Globus pallidus (tissue), 1 donor: ENCODE results near the gene MAP3K20.
"Not testable (repeated sequence)": the region's sequence is repeated elsewhere in the genome, so short reads cannot be mapped to it uniquely, and the experiment has no call there.

Experiments used
- DNase-seq: peaks from one replicate; pipeline ENCODE4 v3.0.0-alpha.2; 2015; ENCODE audit warnings: low spot score

MAP3K20 gene

DNA sequence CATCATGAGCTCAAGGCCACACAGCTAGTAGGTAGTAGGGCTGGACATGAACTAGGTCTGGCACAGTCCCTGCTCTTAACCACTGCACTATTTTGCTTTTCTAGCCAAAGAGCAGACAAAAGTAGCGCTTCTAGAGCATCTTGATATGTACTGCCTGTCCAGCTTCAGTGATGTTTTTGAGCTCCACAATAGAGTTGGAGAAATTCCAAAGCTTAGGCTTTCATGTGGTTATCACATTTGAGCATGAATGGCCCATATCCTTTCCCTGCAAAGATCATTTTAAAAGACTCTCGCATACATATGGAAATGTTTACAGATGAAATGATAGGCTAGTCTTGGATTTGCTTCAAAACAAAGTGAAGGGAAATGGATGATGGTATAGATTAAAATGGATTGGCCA is 128.7 kb downstream of the MAP3K20 start:
- DNase-seq: no peak

DNA sequence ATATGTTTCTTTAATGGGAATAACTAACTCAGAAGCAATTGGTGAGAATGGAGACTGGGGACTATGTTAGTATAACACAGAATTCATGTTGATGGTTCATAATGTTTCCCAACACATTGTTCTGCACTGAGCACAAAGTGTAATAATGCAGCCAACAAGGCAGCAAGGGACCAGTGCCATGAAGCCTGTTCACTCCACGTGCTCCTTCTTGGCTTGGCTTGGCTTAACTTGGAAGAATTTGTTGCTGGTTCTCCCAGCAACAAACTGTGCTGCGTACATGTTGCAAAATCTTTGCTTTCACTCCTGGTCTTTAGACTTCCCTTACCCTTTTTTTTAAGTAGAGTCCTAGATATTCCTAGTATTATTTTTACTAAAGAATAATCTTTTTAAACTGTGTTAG is 129.7 kb downstream of the MAP3K20 start:
- peak; percentile 39 for DNase-seq

DNA sequence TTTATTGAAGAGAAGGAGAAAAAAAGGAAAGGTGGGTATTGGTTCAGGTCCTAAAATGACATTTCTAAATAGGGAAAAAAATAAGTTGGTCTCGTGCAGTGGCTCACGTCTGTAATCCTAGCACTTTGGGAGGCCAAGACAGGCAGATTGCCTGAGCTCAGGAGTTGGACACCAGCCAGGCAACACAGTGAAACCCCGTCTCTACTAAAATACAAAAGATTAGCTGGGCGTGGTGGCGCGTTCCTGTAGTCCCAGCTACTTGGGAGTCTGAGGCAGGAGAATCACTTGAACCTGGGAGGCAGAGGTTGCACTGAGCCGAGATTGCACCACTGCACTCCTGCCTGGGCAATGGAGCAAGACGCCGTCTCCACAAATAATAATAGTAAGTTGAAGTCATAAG is 131.5 kb downstream of the MAP3K20 start:
- DNase-seq: not testable (repeated sequence)

DNA sequence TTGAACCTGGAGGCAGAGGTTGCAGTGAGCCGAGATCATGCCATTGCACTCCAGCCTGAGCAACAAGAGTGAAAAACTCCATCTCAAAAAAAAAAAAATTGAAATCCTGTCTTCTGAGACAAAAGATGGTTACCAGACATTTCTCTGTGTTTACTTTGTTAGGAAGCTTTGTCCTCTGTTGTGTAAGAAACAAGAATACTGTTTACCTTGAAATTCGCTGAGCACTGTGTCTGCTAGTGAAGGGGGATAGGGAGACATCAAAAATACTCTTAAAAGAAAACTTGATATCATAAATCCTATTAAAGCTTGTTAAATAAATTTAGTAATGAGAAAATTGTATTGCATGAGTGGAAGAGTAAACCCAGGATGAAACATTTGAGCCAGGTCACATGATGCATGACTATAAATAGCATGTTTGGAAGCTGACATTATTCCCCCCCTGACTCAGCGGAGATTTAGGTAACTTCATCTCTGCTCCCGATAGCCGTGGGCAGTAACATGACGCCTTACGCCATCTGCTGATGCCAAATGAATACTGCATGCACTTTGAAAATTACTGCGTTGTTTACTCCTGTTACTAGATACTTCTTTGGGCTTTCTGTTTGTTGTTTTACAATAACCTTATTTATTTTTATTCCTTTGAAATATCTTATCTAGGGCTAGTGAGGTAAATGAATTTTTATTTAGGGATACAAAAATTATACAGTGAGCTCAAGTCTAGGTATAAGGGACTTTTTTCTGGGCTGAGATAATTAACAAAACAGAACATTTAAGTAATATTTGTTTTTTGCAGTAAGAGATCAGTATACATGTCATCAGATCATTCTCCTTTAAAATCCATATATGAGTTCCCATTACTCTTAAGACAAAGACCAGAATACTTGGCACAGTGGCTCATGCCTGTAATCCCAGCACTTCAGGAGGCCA is 134.9 kb downstream of the MAP3K20 start:
- peak; percentile 60 for DNase-seq

DNA sequence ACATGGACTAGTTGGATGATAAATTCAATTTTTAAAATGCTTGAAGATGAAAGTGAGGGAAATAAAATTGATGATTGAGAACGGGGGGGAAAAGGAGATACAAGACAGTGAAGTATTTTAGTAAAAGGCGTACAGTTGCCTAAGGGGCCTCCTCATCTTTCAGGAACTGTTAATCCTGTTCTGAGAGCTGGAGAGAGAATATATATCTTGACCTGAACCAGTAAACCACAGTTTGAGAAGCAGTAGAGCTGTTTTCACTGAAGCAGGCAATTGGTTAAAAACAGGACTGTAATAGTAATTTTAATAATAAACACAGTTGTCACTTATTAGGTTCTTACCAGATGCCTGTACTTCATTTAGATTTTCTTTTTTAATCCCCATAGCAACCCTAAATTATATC is 137.5 kb downstream of the MAP3K20 start:
- DNase-seq: no peak

DNA sequence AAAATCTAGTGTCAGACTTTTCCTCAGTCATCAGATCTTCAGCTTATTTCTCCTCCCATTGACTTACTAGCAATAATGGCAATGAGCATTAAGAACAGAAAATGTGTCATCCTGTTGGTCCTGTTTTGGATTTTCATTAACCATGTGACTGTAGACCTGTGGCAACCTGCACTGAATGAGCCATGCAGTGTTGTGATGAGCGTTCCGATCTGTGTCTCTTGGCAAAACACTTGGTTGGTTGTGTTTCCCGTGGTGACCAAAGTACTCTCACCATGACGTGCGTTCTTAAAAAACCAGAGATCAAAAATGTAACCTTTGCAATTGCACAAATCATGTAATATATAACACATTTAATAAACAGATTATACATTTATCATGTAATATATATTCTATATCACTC is 138.6 kb downstream of the MAP3K20 start:
- no peak for DNase-seq

DNA sequence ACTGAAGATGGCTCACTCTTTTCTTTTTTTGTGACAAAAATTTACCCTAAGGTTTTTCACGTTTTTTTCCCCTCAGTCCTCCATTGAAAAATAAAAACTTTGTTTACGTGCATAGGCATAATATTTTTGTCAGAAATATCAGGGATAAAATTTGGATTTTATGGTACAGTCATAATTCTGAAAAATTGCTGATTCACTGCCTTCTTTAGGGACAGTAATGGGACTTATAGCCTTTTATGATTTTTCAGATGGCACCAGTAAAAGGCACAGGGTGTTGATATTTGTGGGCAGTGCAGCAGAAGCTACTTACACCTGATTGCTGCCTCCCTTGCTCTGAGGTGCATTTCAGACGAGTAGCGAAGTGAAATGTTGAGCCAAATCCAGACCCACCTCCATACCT is 139.7 kb downstream of the MAP3K20 start:
- DNase-seq: no peak

DNA sequence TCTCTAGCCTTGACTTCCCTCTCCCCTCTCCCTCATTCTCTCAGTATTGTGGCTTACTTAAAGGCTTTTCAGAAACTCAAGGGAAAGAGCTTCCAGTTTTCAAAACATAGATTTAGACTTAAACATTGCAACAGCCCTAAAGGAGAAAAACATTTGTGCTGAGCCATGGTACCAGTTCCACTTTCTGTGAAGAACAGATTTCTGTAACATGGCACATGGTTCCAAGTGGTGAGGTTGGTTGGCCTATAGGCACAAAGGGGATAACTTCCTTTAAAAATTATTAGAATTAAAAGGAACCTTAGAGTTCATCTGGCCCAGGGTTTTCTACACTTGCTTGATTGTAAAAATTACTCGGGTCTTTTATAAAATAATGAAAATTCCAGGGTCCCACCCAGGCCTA is 140.4 kb downstream of the MAP3K20 start:
- no peak for DNase-seq

DNA sequence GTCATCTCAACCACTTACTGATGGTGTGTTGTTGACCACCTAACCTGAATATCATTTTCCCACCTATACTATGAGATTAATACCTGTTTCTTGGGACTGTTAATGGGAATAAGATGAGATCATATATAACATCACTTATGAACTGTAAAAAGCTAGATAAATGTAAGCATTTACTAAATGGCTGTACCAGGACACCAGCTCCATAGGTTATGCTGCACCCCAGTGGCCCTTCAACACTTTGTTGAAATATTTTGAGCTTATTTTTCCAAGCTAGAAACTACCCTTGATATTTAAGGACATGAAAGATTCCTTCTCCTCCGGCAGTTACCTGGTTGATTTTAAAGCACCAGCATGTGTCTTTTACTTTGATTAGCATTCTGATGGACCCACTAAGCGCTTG is 141.0 kb downstream of the MAP3K20 start:
- DNase-seq: no peak

DNA sequence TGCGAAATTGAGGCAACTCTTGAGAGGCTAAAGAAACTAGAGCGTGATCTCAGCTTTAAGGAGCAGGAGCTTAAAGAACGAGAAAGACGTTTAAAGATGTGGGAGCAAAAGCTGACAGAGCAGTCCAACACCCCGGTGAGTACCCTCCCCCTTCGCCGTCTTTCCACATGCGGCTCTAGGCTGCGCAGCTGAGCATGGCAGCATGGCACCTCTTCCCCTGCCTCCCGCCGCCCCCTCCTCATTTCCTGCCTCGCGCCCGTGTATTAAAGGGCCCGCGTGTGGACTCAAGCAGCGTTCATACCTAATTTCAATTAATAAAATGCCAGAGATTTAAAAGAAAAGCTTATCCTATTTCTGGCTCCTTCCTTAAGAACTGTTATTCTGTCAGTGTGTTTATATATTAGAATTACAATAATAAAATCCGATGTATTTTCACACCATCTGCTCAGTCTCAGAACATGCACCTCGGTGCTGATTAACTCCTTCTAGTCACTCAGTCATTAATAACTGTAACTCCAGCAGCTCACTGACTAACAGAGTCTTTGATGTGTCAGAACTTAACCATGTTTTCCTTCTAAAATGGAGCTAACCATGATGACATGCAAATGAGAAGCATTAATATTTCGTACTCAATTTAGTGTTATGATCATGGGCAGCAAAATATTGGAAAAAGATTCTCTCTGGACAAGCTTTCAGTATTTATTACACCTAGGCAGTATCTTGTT is 141.6 kb downstream of the MAP3K20 start:
- no peak for DNase-seq

DNA sequence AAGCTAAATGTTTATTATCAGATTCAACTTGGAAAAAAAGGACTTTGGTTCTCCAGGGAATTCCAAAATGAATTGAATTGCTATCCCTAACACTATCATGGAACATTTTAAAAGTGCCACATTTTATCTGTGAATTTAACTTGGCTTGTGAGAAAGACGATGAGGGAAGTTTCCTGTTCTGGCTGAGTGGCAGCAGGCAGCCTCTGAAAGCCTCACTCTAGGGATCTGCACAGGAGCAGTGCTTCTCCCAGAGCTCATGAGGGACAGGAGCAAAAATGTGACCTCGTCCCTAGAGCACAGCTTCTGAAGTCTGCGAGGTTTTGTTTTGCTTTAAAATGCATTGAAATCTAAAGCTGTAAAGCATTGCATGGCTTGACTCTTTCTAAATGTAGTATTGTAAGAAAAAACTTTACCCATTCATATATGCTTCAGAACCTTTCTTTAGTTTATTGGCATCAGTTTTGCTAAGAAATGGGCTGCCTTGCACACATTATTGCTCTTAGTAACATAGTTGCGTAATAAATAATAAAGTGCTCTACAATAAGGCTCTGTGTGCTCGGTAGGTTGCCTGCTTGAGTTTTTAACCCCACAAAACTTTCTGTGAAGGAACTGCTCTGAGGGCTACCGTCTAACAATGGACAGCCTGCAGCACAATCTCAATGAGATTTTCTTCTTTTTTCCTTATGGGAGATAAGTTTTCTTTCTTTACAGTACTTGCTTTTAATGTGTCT is 142.8 kb downstream of the MAP3K20 start:
- no peak for DNase-seq

DNA sequence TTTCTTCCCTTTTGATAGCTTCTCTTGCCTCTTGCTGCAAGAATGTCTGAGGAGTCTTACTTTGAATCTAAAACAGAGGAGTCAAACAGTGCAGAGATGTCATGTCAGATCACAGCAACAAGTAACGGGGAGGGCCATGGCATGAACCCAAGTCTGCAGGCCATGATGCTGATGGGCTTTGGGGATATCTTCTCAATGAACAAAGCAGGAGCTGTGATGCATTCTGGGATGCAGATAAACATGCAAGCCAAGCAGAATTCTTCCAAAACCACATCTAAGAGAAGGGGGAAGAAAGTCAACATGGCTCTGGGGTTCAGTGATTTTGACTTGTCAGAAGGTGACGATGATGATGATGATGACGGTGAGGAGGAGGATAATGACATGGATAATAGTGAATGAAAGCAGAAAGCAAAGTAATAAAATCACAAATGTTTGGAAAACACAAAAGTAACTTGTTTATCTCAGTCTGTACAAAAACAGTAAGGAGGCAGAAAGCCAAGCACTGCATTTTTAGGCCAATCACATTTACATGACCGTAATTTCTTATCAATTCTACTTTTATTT is 145.6 kb downstream of the MAP3K20 start:
- no peak for DNase-seq

DNA sequence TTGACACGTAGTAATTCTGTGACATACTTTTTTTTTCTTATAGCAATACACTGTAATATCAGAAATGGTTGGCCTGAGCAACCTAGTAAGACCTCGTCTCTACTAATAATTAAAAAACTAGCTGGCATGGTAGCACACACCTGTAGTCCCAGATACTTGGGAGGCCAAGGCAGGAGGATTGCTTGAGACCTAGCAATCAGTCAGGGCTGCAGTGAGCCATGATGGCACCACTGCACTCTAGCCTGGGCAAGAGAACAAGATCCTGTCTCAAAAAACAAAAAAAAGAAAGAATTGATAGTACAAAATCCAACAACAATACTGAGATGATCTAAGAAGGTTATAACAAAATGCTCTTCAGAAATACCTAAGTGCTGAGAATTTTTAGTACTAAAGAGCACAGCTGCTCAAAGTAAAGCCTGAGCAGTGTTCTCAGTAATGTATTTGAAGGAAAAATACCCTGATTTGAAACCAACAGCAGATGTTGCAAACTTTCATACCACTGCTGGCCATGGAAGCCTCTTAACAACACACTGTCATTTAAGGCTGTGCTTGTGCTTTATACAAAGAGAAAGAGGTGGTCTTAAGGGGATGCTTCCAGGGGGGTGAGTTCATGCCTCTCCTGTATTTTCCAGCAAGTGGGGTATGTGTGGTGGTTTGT is 146.4 kb downstream of the MAP3K20 start:
- DNase-seq: no peak

DNA sequence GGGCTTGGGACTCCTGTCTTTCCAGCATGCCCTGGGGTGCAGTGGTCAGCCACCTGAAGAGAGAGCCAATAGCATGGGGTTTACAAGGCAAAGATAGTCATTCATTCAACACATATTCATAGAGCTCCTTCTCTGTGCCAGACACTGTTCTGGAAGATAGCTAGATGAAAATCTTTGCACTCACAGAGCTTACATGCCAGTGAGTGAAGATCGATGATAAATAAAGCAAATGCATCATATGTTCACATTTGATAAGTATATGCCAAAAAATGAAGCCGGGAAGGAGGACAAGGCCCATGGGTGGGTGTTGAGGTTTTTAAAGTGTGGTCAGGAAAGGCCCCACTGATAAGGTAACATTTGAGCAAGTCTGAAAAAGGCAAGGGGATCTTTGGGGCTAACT is 148.2 kb downstream of the MAP3K20 start:
- no peak for DNase-seq

DNA sequence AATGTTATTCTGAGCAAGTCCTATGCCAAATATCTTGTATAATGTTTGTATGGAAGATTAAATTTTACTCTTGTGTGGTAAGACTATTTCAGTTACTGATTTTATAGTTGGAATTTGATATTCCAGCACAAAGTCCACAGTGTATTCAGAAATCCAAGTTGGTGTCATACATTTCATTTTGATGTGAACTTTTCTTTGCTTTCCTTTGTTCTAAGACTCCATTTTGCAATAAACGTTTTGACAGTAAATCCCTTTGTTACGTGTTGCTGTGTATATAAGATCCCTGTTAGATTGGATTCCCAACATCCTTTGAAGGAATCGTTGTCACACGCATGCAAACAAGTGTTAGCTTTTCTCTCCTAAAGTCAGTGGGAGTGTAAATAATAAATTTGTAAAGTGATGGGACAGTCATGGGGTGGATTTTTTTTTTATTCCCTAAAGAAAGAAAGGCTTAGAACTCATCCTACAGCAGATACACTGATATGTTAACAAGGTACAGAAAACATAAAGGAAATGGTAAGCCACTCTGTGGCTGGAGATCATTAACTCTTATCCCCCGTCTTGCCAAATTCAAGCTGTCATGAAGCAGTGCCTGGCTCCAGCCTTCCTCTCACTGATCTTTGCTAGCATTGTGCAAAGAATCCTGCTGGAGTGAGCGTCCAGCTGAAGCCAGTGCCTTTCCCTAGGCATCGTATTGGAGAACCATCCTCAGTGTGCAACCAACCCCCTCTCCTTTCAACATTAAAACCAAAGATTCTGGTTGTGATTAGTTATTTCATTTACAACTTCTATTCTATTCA is 151.5 kb downstream of the MAP3K20 start:
- DNase-seq: peak; percentile 28

DNA sequence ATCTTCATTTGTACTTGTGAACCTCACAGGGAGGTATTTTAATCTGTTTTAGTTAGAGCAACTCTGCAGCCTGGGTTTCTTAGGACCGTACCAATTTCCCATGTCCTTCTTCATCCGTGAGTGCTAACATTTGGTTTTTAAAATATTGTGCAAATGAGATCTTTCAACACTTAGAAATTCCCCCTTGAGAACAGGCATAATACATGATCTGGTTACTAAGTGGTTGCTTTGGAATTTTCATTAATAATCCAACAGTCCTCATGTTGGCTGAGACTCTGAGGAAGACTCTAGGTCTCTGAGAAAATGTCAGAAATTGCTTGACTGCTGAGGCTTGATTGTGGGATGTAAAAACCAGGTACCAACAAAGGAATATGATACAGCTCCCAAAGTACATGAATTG is 153.4 kb downstream of the MAP3K20 start:
- DNase-seq: no peak

DNA sequence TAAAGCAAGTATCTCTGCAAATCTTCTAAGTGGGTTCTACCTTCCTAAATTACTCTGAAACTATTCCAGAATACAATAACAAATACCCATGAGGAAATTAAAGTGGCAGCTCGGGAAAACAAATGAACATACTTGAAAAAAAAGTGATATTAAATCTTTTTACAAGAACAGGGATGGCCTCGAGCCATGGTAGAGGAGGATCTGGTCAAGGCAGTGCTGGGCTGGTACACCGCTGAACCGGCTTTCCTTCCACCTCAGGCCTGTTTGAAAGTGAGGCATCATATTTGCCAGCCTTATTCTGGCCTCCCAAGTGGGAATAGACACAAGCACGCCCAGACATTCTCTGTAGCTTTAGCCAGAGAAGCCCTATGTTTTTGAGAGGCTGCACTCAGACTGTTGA is 154.5 kb downstream of the MAP3K20 start:
- DNase-seq: no peak

DNA sequence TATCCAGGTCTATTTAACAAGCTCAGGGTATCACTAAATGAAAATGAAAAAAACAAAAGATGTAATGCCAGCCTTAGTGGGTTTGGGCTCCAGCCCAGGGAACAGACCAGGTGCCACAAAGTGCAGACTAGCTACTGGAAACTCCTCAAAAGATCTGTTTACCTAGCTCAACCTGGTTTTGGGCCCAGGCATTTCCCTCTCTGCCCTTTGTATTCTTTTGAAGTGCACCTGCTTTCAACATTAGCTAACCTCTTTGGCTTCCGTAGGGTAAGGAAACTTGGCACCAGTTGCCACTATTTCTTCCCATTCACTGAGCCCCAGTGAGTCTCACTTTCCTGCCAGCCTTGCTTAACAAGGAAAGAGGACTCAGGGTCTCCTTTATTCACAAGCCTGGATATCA is 155.4 kb downstream of the MAP3K20 start:
- DNase-seq: no peak

DNA sequence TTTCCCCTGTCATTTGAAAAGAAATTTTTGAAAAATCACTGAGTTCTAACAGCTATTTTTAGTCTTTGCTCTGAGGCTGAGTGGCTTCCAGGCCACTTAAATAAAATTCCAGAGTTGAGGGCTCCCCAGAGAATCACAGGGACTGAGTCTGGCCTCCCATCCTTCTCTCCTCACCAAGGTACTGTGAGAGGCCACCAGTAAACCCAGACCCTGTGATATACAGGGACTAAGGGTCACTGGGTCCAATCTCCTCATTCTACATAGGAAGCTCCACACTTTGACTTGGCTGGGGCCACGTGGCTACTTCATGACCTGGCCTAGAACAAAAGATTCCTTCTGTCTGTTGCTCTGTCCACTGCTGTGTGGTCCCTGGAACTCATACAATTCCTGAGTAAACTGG is 155.8 kb downstream of the MAP3K20 start:
- DNase-seq: no peak

DNA sequence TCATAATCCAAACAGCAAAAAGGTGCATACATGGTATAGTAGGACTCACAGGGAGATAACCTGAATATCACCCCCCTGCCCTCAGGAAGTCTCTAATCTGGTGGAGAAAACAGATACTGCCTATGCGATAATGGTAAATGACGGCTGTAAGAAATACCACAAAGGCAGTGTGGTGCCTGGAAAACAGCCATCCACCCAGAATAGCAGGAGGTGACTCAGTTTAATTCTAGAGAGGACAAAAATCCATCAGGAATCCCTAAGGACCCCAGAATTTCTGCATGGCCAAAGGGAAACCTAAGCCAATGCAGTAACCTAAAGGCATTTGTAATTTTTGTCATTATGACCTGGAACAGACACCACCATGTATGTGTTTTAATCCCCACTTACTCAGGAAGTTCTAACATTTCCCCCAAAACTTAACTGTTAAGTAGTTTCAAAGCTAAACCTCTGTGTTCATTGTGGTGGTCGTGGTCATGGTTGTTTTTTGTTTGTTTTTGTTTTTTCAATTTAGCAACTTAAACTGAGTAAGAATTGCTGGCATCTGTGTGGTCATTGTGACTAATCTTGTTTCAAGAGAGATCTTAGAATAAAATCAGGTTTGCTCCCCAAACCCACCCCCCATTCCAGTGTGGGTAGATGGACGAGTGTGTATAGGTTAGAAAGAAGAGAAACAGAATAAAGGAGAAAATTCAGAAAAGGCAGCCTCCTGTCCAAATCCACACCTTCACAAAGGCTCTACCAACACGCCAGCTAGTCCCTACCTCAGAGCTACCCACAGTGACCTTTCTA is 157.5 kb downstream of the MAP3K20 start:
- DNase-seq: no peak
